A673 (cell line): ENCODE data around the gene ARMH1. TPM values are rescaled to one million over a fixed set of nuclear protein-coding genes. Genes with fewer than 3 reads are reported as not detected.

Source experiments
- BruUV-seq: library from RNA; stranded (reverse); fragments of 400-500 nt; replicated peaks from 2 replicates; lab custom pipeline; 2021; lab: Mats Ljungman, UMichigan
- CTCF ChIA-PET: fragments of 300-600 bp; sonication (Branson Sonifier 250); formaldehyde crosslinking; loops from one replicate; lab custom pipeline; 2022; ENCODE audit warnings: antibody characterized with exemption; lab: Charles Lee
- POLR2A ChIA-PET: fragments of 300-600 bp; sonication (Branson Sonifier 250); formaldehyde crosslinking; loops from one replicate; lab custom pipeline; 2022; ENCODE audit warnings: antibody characterized with exemption; ENCODE audit not compliant: low non-redundant PET; lab: Charles Lee
- DNase-seq: peaks from one replicate; pipeline ENCODE4 v3.0.0-alpha.2; 2015; ENCODE audit warnings: low spot score
- H3K27ac ChIP-seq: fragments of 200-600 bp; sonication (generic); 2 replicates; pipeline ENCODE4 v1.5.1; 2016; ENCODE audit warnings: mixed run types, low read depth, mild to moderate bottlenecking, mixed read lengths, antibody characterized with exemption, low read length; ENCODE audit not compliant: poor library complexity, severe bottlenecking
- H3K27me3 ChIP-seq: fragments of 200-600 bp; sonication (generic); replicated peaks from 2 replicates; pipeline ENCODE4 v1.6.1; 2017; ENCODE audit warnings: mixed run types, low read depth, mild to moderate bottlenecking, mixed read lengths, antibody characterized with exemption, low read length; ENCODE audit not compliant: insufficient read depth, poor library complexity
- H3K36me3 ChIP-seq: fragments of 200-600 bp; sonication (generic); 2 replicates; pipeline ENCODE4 v1.6.1; 2016; ENCODE audit warnings: mixed run types, mild to moderate bottlenecking, mixed read lengths, antibody characterized with exemption, low read length; ENCODE audit not compliant: insufficient read depth, poor library complexity, severe bottlenecking
- H3K4me1 ChIP-seq: fragments of 200-600 bp; sonication (generic); 2 replicates; pipeline ENCODE4 v1.6.1; 2017; ENCODE audit warnings: mixed run types, mild to moderate bottlenecking, mixed read lengths, antibody characterized with exemption, low read length; ENCODE audit not compliant: insufficient read depth, poor library complexity, severe bottlenecking
- H3K4me3 ChIP-seq: fragments of 200-600 bp; sonication (generic); 2 replicates; pipeline ENCODE4 v1.5.1; 2016; ENCODE audit warnings: low read depth, mixed run types, mild to moderate bottlenecking, mixed read lengths, low read length; ENCODE audit not compliant: poor library complexity, severe bottlenecking
- H3K9me3 ChIP-seq: fragments of 200-600 bp; sonication (generic); 2 replicates; pipeline ENCODE4 v1.6.1; 2016; ENCODE audit warnings: mixed run types, low read depth, mild to moderate bottlenecking, mixed read lengths, antibody characterized with exemption, low read length; ENCODE audit not compliant: poor library complexity, severe bottlenecking
- CTCF ChIP-seq: fragments of 300-800, 200-600 bp; sonication (generic); conservative IDR thresholded peaks from 2 replicates; pipeline ENCODE4 v1.5.1; 2017; ENCODE audit warnings: low read depth, mild to moderate bottlenecking, antibody characterized with exemption, low read length, moderate library complexity, mixed read lengths
- EZH2 ChIP-seq: fragments of 200-600 bp; sonication (generic); IDR thresholded peaks from 2 replicates; pipeline ENCODE4 v1.6.1; 2017; ENCODE audit warnings: borderline replicate concordance, low read depth, mild to moderate bottlenecking, mixed read lengths, antibody characterized with exemption, low read length; ENCODE audit not compliant: poor library complexity, severe bottlenecking
- intact Hi-C: fragments of 100-400 bp; cut with micrococcal nuclease; formaldehyde crosslinking; loops from one replicate; pipeline ENCODE4 v1.10.0; 2022; ENCODE audit not compliant: unreplicated experiment
- total RNA-seq: library from RNA; stranded (reverse); gene quantifications from 2 replicates; pipeline ENCODE4 v1.2.3, GENCODE V29; 2021

Gene ARMH1
- total RNA-seq, 1 experiment from 2014 or later = 0.26 TPM

GRCh38 chr1:44705938-44706337 is 31.4 kb downstream of the ARMH1 start:
- no peak for TF ChIP-seq EZH2
- TF ChIP-seq CTCF = no peak
- ChIA-PET POLR2A (no interaction called here), CTCF (no interaction called here)
- intact Hi-C loops = no loop called here
- no peak for DNase-seq
- Histone ChIP-seq H3K4me1 (no peaks in the 10 kb centered on the region), H3K9me3 (no peaks in the 10 kb centered on the region), H3K27me3 (no peaks in the 10 kb centered on the region), H3K27ac (no peak overlapping the region), H3K36me3 (no peaks in the 10 kb centered on the region), H3K4me3 (no peak overlapping the region)
- no TSS peak for BruUV-seq

GRCh38 chr1:44707112-44707881 is 32.8 kb downstream of the ARMH1 start:
- H3K36me3 ChIP-seq = no peaks in the 10 kb centered on the region
- no peak for DNase-seq
- no peaks in the 10 kb centered on the region for H3K4me1 ChIP-seq
- no peaks in the 10 kb centered on the region for H3K27me3 ChIP-seq
- no TSS peak for BruUV-seq
- H3K9me3 ChIP-seq = no peaks in the 10 kb centered on the region
- POLR2A ChIA-PET = no interaction called here
- intact Hi-C loops = no loop called here
- no peak overlapping the region for H3K4me3 ChIP-seq
- CTCF ChIA-PET = no interaction called here
- TF ChIP-seq CTCF (no peak), EZH2 (no peak)
- no peak overlapping the region for H3K27ac ChIP-seq

GRCh38 chr1:44707959-44708831 is 33.7 kb downstream of the ARMH1 start:
- POLR2A ChIA-PET = no interaction called here

More at GRCh38 chr1:44707959-44708831, 33.7 kb downstream of the ARMH1 start:
- BruUV-seq = no TSS peak
- H3K27ac ChIP-seq = no peak overlapping the region
- DNase-seq = peak; percentile 74
- H3K4me3 ChIP-seq = no peak overlapping the region
- CTCF ChIA-PET = no interaction called here
- H3K27me3 ChIP-seq = no peaks in the 10 kb centered on the region
- H3K9me3 ChIP-seq = no peaks in the 10 kb centered on the region
- TF ChIP-seq CTCF (peak; percentile 76), EZH2 (no peak)
- no peaks in the 10 kb centered on the region for H3K36me3 ChIP-seq
- H3K4me1 ChIP-seq = no peaks in the 10 kb centered on the region
- intact Hi-C loops = no loop called here
